DND-41 (cell line): ENCODE results near the gene ZRANB1.

Experiments used
- ATAC-seq: fragments of 200-7000 bp; cut with Tn5 transposase; 3 replicates; pipeline ENCODE4 v1.9.1; 2021; ENCODE audit warnings: low read depth; ENCODE audit not compliant: insufficient read depth
- DNase-seq: peaks from one replicate; pipeline ENCODE4 v3.0.0-alpha.2; 2020
- H2AFZ ChIP-seq: 2 replicates; pipeline ENCODE4 v1.6.0; 2012; ENCODE audit warnings: low read depth, low read length
- H3K27ac ChIP-seq: 2 replicates; pipeline ENCODE4 v1.5.1; 2012; ENCODE audit warnings: low read length, inconsistent platforms
- H3K27me3 ChIP-seq: fragments of 200-600 bp; sonication (generic); 2 replicates; pipeline ENCODE4 v1.6.0; 2012; ENCODE audit warnings: low read length, mild to moderate bottlenecking, inconsistent platforms; ENCODE audit not compliant: insufficient read depth, poor library complexity
- H3K36me3 ChIP-seq: 2 replicates; pipeline ENCODE4 v1.5.1; 2012; ENCODE audit warnings: low read length, inconsistent platforms; ENCODE audit not compliant: insufficient read depth
- H3K4me1 ChIP-seq: 2 replicates; pipeline ENCODE4 v1.5.1; 2012; ENCODE audit warnings: mild to moderate bottlenecking, low read length; ENCODE audit not compliant: insufficient read depth
- H3K4me2 ChIP-seq: 2 replicates; pipeline ENCODE4 v1.6.0; 2012; ENCODE audit warnings: mild to moderate bottlenecking, moderate library complexity, low read length, inconsistent platforms; ENCODE audit not compliant: insufficient read depth
- H3K4me3 ChIP-seq, 2 experiments: fragments of 200-600 bp in 1 of 2; shearing (Covaris generic) in 1 of 2; 2 replicates each; pipeline ENCODE4 v1.5.1; 2012 to 2016; ENCODE audit warnings: inconsistent platforms in 2 of 2, low read length in 2 of 2, mild to moderate bottlenecking in 2 of 2, low read depth in 1 of 2, moderate library complexity in 1 of 2
- H3K79me2 ChIP-seq: 2 replicates; pipeline ENCODE4 v1.6.0; 2012; ENCODE audit warnings: low read length, inconsistent platforms; ENCODE audit not compliant: insufficient read depth
- H3K9ac ChIP-seq: 2 replicates; pipeline ENCODE4 v1.6.0; 2012; ENCODE audit warnings: low read depth, mild to moderate bottlenecking, inconsistent platforms, low read length, moderate library complexity
- H3K9me3 ChIP-seq: 2 replicates; pipeline ENCODE4 v1.5.1; 2012; ENCODE audit warnings: low read length, moderate library complexity, mild to moderate bottlenecking, inconsistent platforms; ENCODE audit not compliant: insufficient read depth, severe bottlenecking
- H4K20me1 ChIP-seq: 2 replicates; pipeline ENCODE4 v1.6.0; 2012; ENCODE audit warnings: low read length; ENCODE audit not compliant: insufficient read depth
- EZH2 ChIP-seq: IDR thresholded peaks from 3 replicates; pipeline ENCODE4 v1.6.1; 2012; ENCODE audit warnings: borderline replicate concordance, low read depth, mild to moderate bottlenecking, moderate library complexity, low read length, inconsistent platforms; ENCODE audit not compliant: severe bottlenecking
- TF ChIP-seq, protein P1 (sequence below): IDR thresholded peaks from 2 replicates; pipeline ENCODE4 v1.5.1; 2012; ENCODE audit warnings: borderline replicate concordance, low read length, moderate library complexity, mild to moderate bottlenecking; ENCODE audit not compliant: poor library complexity, severe bottlenecking; ENCODE audit errors: extremely low read depth

The ZRANB1 gene

DNA sequence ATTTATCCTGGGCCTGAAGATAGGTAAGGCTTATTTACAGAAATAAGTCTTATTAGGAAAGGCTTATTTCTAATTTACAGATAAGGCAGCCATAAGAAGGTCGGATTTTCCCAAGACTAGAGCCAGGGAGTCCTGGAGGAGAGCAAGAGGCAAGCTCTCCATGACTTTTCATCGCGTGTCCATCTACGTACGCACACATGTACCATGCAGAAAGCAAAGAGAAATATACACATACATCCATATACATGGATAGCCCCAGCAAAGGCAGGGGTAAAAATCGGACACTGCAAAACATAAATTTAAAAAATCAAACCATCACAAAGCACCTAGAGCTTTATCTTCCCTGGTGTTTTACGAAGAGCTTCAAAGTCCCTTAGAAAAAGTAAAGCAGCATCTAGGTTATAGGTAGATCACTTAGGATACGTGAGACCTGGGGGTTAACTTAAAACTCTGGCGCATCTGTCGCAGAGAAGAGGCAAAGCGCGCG, 25.8 kb upstream of the ZRANB1 start:
- Histone ChIP-seq H4K20me1 (peaks cover 34% of the 10 kb centered on the region), H2AFZ (peak overlapping the region; percentile 90), H3K4me1 (peaks cover 45% of the 10 kb centered on the region), H3K27me3 (peaks cover 3% of the 10 kb centered on the region), H3K27ac (peak overlapping the region; percentile 83), H3K9me3 (no peaks in the 10 kb centered on the region), H3K4me2 (peak overlapping the region; percentile 80), H3K36me3 (peaks cover under 1% of the 10 kb centered on the region; the same call in 1 of the 2 replicates), H3K9ac (peak overlapping the region; percentile 79), H3K79me2 (peaks cover 48% of the 10 kb centered on the region), H3K4me3 (peak overlapping the region; percentile 73 to 94; a peak in 3 of 4 replicates)
- no peak for TF ChIP-seq EZH2
- ATAC-seq (peak; percentile 6), DNase-seq (no peak)

DNA sequence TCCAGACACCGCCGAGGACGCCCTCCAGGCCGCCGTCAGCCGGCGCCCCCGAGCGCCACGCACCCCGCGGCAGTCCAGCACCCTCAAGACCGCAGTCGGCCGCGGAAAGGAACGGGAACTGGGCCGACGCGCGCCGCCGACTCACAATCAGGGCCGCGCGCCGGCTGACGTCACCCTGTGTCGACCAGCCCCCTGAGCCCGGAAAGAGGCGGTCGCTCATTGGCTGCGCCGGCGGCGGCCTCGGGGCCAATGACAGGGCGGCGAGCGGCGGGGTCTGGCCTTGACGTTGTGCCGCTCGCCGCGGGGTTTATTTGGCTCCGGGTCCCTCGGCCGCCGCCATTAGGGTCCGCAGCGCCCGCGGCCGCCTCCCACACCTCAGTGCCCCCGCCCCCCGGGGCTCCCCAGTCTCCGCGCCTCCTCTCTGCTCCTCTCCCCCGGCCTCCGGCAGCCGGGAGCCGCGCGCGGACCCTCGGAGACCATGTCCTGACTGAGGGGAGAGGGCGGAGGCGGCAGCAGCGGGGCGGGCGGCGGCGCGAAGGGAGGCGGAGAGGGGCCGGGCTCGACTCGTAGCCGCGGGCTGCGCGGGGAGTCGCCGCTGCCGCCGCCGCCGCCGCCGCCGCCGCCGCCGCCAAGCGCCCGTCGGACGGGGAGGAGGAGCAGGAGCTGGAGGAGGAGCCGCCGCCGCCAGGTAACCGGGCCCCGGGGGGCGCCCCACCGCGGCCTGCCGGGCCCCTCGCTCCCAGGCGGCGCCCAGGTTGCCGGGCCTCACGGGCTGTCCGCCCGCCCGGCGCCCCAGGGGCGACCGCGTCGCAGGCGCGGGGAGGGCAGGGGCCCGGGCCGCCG, 25.1 kb upstream of the ZRANB1 start:
- Histone ChIP-seq H3K4me2 (peak overlapping the region; percentile 88), H3K36me3 (peaks cover 3% of the 10 kb centered on the region; the same call in 1 of the 2 replicates), H3K4me1 (peaks cover 38% of the 10 kb centered on the region), H3K27ac (peak overlapping the region; percentile 83), H4K20me1 (peaks cover 40% of the 10 kb centered on the region), H3K9me3 (no peaks in the 10 kb centered on the region), H3K4me3 (peak overlapping the region; percentile 90 to 94; a peak in 3 of 4 replicates), H3K9ac (peak overlapping the region; percentile 79), H3K79me2 (peaks cover 55% of the 10 kb centered on the region), H3K27me3 (peaks cover 3% of the 10 kb centered on the region), H2AFZ (peak overlapping the region; percentile 90)
- DNase-seq (peak; percentile 96), ATAC-seq (peak; percentile 94)
- TF ChIP-seq, protein P1, sequence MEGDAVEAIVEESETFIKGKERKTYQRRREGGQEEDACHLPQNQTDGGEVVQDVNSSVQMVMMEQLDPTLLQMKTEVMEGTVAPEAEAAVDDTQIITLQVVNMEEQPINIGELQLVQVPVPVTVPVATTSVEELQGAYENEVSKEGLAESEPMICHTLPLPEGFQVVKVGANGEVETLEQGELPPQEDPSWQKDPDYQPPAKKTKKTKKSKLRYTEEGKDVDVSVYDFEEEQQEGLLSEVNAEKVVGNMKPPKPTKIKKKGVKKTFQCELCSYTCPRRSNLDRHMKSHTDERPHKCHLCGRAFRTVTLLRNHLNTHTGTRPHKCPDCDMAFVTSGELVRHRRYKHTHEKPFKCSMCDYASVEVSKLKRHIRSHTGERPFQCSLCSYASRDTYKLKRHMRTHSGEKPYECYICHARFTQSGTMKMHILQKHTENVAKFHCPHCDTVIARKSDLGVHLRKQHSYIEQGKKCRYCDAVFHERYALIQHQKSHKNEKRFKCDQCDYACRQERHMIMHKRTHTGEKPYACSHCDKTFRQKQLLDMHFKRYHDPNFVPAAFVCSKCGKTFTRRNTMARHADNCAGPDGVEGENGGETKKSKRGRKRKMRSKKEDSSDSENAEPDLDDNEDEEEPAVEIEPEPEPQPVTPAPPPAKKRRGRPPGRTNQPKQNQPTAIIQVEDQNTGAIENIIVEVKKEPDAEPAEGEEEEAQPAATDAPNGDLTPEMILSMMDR, result no peak
- TF ChIP-seq EZH2, result no peak

DNA sequence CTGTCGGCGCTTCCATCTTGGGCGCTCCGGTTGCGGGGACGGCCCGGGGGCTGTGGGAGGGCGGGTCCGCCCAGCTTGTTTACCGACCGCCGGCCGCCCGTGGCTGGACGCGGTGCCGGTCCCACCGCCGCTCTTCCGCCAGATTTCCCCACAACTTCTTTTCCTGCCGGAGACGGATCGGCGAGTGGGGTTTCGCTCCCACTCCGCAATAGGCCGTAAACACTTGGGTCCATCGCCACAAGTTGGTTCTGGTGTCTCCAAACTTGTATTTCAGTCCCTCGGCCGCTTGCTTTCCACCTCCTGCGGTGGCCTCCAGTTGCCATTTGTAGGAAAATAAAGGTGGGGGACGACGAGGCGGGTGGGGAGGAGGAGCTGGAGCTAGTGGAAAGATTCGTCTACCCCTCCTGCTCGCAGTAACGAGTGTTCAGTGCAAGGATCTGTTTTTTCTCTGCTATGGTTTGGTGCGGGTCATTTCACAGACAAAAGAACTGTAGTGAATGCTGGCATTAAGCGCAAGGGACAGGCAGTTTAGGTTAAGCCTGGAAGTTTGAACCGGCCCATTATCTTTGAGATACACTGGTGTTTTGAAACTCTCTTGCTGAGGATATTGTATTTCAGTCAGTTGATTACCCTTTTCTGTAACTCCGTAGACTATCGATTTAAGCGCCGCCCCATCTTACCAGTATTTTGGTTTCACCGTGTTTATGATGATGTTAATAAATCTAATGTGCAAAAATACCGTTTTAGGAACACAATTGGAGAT, 24.3 kb upstream of the ZRANB1 start:
- peak overlapping the region; percentile 88 for H3K4me2 ChIP-seq
- peak overlapping the region; percentile 79 for H3K9ac ChIP-seq
- peaks cover 34% of the 10 kb centered on the region for H3K4me1 ChIP-seq
- no peaks in the 10 kb centered on the region for H3K9me3 ChIP-seq
- no peak for TF ChIP-seq EZH2
- TF ChIP-seq, protein P1, result no peak
- ATAC-seq (peak; percentile 22; the same call in 2 of the 3 replicates), DNase-seq (peak; percentile 56)
- peaks cover 62% of the 10 kb centered on the region for H3K79me2 ChIP-seq
- peak overlapping the region; percentile 90 to 94 for H3K4me3 ChIP-seq
- H3K27ac ChIP-seq, result peak overlapping the region; percentile 83
- no peaks in the 10 kb centered on the region for H3K27me3 ChIP-seq
- H3K36me3 ChIP-seq, result peaks cover 6% of the 10 kb centered on the region; the same call in 1 of the 2 replicates
- peak overlapping the region; percentile 77 for H2AFZ ChIP-seq
- peaks cover 44% of the 10 kb centered on the region for H4K20me1 ChIP-seq
